ENCODE data around the gene FGB.

FGB gene

GRCh38 chr4:154608361-154609252 lies 45.8 kb downstream of the FGB start:
- TF ChIP-seq REST (IDR thresholded peaks at IDR 0.05; ENCODE audit: low read depth): no peak
- TF ChIP-seq CREB1 (IDR thresholded peaks at IDR 0.05; ENCODE audit: low read depth): no peak
- TF ChIP-seq RAD21 (IDR thresholded peaks at IDR 0.05; ENCODE audit: low read depth): no peak
- TF ChIP-seq EGR1 (IDR thresholded peaks at IDR 0.05): no peak
- no peak for TF ChIP-seq YY1 (IDR thresholded peaks at IDR 0.05; ENCODE audit: low read depth)
- no peak for TF ChIP-seq CEBPB (IDR thresholded peaks at IDR 0.05)
- TF ChIP-seq TEAD4 (IDR thresholded peaks at IDR 0.05): no peak
- TF ChIP-seq NFIC (IDR thresholded peaks at IDR 0.05): no peak
- TF ChIP-seq TCF12 (IDR thresholded peaks at IDR 0.05; ENCODE audit: low read depth): no peak
- TF ChIP-seq ZBTB7A (IDR thresholded peaks at IDR 0.05; ENCODE audit: low read depth): no peak
- no peak for TF ChIP-seq FOXM1 (IDR thresholded peaks at IDR 0.05; ENCODE audit: borderline replicate concordance, low read depth)
- TF ChIP-seq, protein P1, sequence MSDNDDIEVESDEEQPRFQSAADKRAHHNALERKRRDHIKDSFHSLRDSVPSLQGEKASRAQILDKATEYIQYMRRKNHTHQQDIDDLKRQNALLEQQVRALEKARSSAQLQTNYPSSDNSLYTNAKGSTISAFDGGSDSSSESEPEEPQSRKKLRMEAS (IDR thresholded peaks at IDR 0.05): no peak
- TF ChIP-seq TAF1 (IDR thresholded peaks at IDR 0.05; ENCODE audit: low read depth): no peak
- no peak for TF ChIP-seq USF1 (IDR thresholded peaks at IDR 0.05)
- TF ChIP-seq EP300 (IDR thresholded peaks at IDR 0.05; ENCODE audit: borderline replicate concordance): no peak

DNA sequence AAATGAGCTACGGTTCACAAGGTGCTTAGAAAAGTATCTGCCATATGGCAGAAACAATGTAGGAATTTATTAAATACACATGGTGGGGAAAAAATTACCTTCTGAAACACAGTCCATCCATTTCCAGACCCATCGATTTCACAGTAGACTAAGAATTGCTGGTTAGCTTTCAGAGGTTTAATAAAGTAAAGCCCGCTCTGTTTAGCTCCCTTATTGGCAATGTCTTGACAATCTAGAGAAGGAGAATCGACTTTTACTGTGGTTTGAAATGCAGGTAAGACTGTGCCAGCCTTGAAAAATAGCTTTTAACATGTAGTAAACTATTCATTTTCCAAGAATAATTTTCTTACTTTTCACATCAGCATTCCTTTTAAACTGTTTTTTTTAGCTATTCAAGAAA lies 46.7 kb downstream of the FGB start:
- TF ChIP-seq YY1 (IDR thresholded peaks at IDR 0.05; ENCODE audit: low read depth): no peak
- TF ChIP-seq EGR1 (IDR thresholded peaks at IDR 0.05): no peak
- TF ChIP-seq TAF1 (IDR thresholded peaks at IDR 0.05; ENCODE audit: low read depth): no peak
- TF ChIP-seq FOXM1 (IDR thresholded peaks at IDR 0.05; ENCODE audit: borderline replicate concordance, low read depth): no peak
- TF ChIP-seq TEAD4 (IDR thresholded peaks at IDR 0.05): no peak
- no peak for TF ChIP-seq ZBTB7A (IDR thresholded peaks at IDR 0.05; ENCODE audit: low read depth)
- TF ChIP-seq USF1 (IDR thresholded peaks at IDR 0.05): no peak
- no peak for TF ChIP-seq CEBPB (IDR thresholded peaks at IDR 0.05)
- no peak for TF ChIP-seq NFIC (IDR thresholded peaks at IDR 0.05)
- TF ChIP-seq, protein P1 (IDR thresholded peaks at IDR 0.05): no peak
- TF ChIP-seq RAD21 (IDR thresholded peaks at IDR 0.05; ENCODE audit: low read depth): no peak

GRCh38 chr4:154610582-154610981 lies 47.8 kb downstream of the FGB start:
- no peak for TF ChIP-seq TAF1 (IDR thresholded peaks at IDR 0.05; ENCODE audit: low read depth)
- no peak for TF ChIP-seq ZBTB7A (IDR thresholded peaks at IDR 0.05; ENCODE audit: low read depth)
- TF ChIP-seq FOXM1 (IDR thresholded peaks at IDR 0.05; ENCODE audit: borderline replicate concordance, low read depth): no peak
- no peak for TF ChIP-seq REST (IDR thresholded peaks at IDR 0.05; ENCODE audit: low read depth)
- no peak for TF ChIP-seq CEBPB (IDR thresholded peaks at IDR 0.05)
- TF ChIP-seq CREB1 (IDR thresholded peaks at IDR 0.05; ENCODE audit: low read depth): no peak
- no peak for TF ChIP-seq RAD21 (IDR thresholded peaks at IDR 0.05; ENCODE audit: low read depth)
- no peak for TF ChIP-seq TCF12 (IDR thresholded peaks at IDR 0.05; ENCODE audit: low read depth)
- TF ChIP-seq TEAD4 (IDR thresholded peaks at IDR 0.05): no peak
- no peak for TF ChIP-seq NFIC (IDR thresholded peaks at IDR 0.05)
- TF ChIP-seq YY1 (IDR thresholded peaks at IDR 0.05; ENCODE audit: low read depth): no peak
- TF ChIP-seq, protein P1 (IDR thresholded peaks at IDR 0.05): no peak
- TF ChIP-seq EP300 (IDR thresholded peaks at IDR 0.05; ENCODE audit: borderline replicate concordance): no peak
- TF ChIP-seq USF1 (IDR thresholded peaks at IDR 0.05): no peak
- TF ChIP-seq EGR1 (IDR thresholded peaks at IDR 0.05): no peak

DNA sequence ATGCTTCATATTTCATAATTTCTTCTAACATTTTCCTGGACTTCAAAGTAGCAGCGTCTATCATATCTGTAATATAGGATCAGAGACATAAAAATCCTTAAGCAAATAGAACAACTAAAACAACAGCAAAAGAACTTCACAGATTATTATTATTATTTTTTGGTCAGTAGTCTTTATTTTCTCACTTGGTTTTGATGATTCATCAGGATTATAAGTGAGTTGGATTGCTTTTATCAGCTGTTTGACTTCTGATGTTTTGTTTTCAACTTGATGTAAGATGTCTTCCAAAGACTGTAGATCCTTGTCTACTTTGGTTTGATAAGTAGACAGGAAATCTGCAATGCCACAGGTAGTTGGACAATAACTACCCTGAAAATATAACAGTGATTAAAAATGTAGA lies 49.0 kb downstream of the FGB start:
- TF ChIP-seq RAD21 (IDR thresholded peaks at IDR 0.05; ENCODE audit: low read depth) (no peak), CEBPB (IDR thresholded peaks at IDR 0.05) (no peak), ZBTB7A (IDR thresholded peaks at IDR 0.05; ENCODE audit: low read depth) (no peak)
